Measurements from ENCODE around the gene NPR2. TPM values are rescaled to one million over a fixed set of nuclear protein-coding genes. Genes with fewer than 3 reads are reported as not detected.

The NPR2 gene
- total RNA-seq, 4 donors from 2014 or later, result 26.3 to 36.0 (median 32.4) TPM

DNA sequence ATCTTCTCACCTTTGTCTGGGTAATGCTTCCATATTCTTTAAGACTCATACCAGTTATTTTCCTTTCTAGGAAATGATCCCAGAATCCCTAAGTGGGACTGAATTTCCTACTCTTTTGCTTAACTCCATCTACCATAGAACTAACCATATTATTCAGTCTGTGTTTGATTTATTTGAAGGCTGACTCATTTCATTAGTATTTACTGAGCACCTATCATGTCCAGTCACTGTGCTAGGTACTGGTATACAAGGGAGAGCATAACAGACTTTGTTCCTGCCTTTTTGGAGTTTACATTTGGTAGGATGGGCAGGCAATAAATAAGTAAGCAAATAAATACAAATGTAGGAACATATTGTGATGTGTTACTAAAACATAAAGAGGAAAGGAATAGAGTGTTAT, 4.3 kb downstream of the NPR2 start:
- Histone ChIP-seq H3K4me3 (no peak overlapping the region), H3K36me3 (peaks cover 0 to 16% (median 0%) of the 10 kb centered on the region in 3 donors), H3K27ac (no peak overlapping the region), H3K9me3 (no peaks in the 10 kb centered on the region), H3K27me3 (no peaks in the 10 kb centered on the region), H3K4me1 (peaks cover 0 to 42% (median 23%) of the 10 kb centered on the region in 4 donors)
- TF ChIP-seq EP300 (IDR thresholded peaks at IDR 0.05) (no peak), POLR2A (IDR thresholded peaks at IDR 0.05) (no peak)
- TF ChIP-seq, protein P1, sequence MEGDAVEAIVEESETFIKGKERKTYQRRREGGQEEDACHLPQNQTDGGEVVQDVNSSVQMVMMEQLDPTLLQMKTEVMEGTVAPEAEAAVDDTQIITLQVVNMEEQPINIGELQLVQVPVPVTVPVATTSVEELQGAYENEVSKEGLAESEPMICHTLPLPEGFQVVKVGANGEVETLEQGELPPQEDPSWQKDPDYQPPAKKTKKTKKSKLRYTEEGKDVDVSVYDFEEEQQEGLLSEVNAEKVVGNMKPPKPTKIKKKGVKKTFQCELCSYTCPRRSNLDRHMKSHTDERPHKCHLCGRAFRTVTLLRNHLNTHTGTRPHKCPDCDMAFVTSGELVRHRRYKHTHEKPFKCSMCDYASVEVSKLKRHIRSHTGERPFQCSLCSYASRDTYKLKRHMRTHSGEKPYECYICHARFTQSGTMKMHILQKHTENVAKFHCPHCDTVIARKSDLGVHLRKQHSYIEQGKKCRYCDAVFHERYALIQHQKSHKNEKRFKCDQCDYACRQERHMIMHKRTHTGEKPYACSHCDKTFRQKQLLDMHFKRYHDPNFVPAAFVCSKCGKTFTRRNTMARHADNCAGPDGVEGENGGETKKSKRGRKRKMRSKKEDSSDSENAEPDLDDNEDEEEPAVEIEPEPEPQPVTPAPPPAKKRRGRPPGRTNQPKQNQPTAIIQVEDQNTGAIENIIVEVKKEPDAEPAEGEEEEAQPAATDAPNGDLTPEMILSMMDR (IDR thresholded peaks at IDR 0.05), result no peak
- DNase-seq (ENCODE audit: low spot score in 2 of 2), result no peak

DNA sequence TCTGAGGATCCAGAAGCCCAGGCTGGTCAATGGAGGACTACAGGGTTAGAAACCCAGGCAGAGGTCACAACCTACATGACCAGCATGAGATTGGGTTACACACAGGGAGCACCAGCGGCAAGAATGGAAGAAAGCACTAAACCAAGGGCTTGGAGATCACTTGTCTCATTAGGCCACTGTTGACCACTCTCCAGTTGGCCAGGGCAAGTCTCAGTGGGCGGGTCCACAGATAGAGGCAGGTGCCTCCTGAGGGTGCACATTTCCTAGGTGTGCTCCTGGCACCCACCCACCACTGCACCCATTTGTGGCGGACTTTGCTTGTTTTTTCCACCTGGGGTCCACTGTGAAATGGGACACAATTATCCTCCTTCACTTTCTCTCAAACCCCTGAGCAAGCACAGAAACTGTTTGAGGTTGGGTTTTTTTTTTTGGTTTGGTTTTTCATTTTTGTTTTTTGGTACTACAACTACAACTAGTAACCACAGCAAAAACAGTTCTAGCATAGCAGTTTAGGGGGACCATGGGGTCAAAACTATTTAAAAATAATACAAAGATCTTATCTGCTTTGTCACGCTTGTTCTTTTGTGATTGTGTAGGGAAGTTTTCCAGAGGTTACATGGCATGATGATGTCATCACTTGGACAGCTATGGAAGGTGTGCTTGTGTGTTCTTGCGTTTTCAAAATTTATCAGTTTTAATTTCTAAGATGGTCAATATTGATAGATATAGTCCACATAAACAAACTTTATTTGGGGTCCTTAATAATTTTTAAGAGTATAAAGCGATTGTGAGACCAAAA, 6.1 kb downstream of the NPR2 start:
- H3K4me1 ChIP-seq, result peaks cover 0 to 30% (median 14%) of the 10 kb centered on the region in 4 donors
- no peak for DNase-seq (ENCODE audit: low spot score in 2 of 2)
- no peak for TF ChIP-seq EP300 (IDR thresholded peaks at IDR 0.05)
- TF ChIP-seq POLR2A (IDR thresholded peaks at IDR 0.05), result no peak
- TF ChIP-seq, protein P1 (IDR thresholded peaks at IDR 0.05), result no peak
- H3K36me3 ChIP-seq, result peaks cover 0 to 34% (median 0%) of the 10 kb centered on the region in 3 donors
- no peak overlapping the region for H3K4me3 ChIP-seq
- H3K9me3 ChIP-seq, result no peaks in the 10 kb centered on the region
- H3K27me3 ChIP-seq, result no peaks in the 10 kb centered on the region
- 82 to 86% methylated on average over 6 of the region's 6 CpGs for WGBS, 2 donors
- no peak overlapping the region for H3K27ac ChIP-seq

GRCh38 chr9:35798658-35799374, 7.4 kb downstream of the NPR2 start:
- no peak overlapping the region for H3K27ac ChIP-seq
- no peak for DNase-seq (ENCODE audit: low spot score in 2 of 2)
- H3K36me3 ChIP-seq, result peaks cover 0 to 45% (median 0%) of the 10 kb centered on the region in 3 donors
- 89 to 95% methylated on average over 4 of the region's 4 CpGs for WGBS, 2 donors
- H3K4me3 ChIP-seq, result no peak overlapping the region
- peaks cover 0 to 17% (median 5%) of the 10 kb centered on the region in 4 donors for H3K4me1 ChIP-seq
- TF ChIP-seq POLR2A (IDR thresholded peaks at IDR 0.05) (no peak), EP300 (IDR thresholded peaks at IDR 0.05) (no peak)
- TF ChIP-seq, protein P1 (IDR thresholded peaks at IDR 0.05), result no peak
- H3K27me3 ChIP-seq, result no peaks in the 10 kb centered on the region
- H3K9me3 ChIP-seq, result no peaks in the 10 kb centered on the region

DNA sequence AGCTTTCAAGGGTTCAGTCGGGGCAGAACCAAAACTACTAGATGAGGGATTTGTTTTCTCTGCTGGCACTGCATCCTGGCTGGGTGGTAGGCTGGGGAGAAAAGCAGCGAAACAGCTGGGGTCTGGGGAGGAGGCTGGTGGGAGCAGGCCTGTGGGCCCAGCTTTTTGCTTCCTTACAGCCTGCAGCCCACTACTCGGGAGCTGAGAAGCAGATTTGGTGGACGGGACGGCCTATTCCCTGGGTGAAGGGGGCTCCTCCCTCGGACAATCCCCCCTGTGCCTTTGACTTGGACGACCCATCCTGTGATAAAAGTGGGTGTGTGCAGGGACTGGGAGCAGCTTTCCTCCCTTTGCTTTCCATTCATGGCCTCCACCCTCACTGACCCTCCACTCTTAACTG, 9.1 kb downstream of the NPR2 start:
- H3K27ac ChIP-seq, result no peak overlapping the region
- H3K27me3 ChIP-seq, result no peaks in the 10 kb centered on the region
- H3K9me3 ChIP-seq, result no peaks in the 10 kb centered on the region
- WGBS, 2 donors, result 81 to 83% methylated on average over 7 of the region's 7 CpGs
- TF ChIP-seq, protein P1 (IDR thresholded peaks at IDR 0.05), result no peak
- TF ChIP-seq EP300 (IDR thresholded peaks at IDR 0.05) (no peak), POLR2A (IDR thresholded peaks at IDR 0.05) (no peak)
- peaks cover 0 to 52% (median 0%) of the 10 kb centered on the region in 3 donors for H3K36me3 ChIP-seq
- H3K4me3 ChIP-seq, result no peak overlapping the region
- H3K4me1 ChIP-seq, result no peaks in the 10 kb centered on the region
- no peak for DNase-seq (ENCODE audit: low spot score in 2 of 2)
